Thymus (tissue), 11 donors: ENCODE measurements around the gene MED7. TPM values are rescaled to one million over a fixed set of nuclear protein-coding genes. Genes with fewer than 3 reads are reported as not detected.

ENCODE experiments used
- DNase-seq, 9 donors: peaks; one replicate each; pipeline ENCODE4 v3.0.0-alpha.2; 2013; ENCODE audit warnings: low spot score in 9 of 9, low read depth in 6 of 9, missing footprints in 1 of 9
- H3K27ac ChIP-seq, 2 donors: one replicate each; pipeline ENCODE4 v1.5.1; 2013; ENCODE audit warnings: control low read depth in 1 of 2, low read depth in 1 of 2, low read length in 1 of 2, mild to moderate bottlenecking in 1 of 2, moderate library complexity in 1 of 2
- H3K27me3 ChIP-seq, 2 donors: one replicate each; pipeline ENCODE4 v1.5.1; 2013; ENCODE audit warnings: low read length in 1 of 2; ENCODE audit not compliant: control insufficient read depth in 2 of 2, insufficient read depth in 1 of 2
- H3K36me3 ChIP-seq, 2 donors: one replicate each; pipeline ENCODE4 v1.5.1; 2013; ENCODE audit warnings: low read length in 1 of 2, mild to moderate bottlenecking in 1 of 2, moderate library complexity in 1 of 2; ENCODE audit not compliant: control insufficient read depth in 2 of 2, insufficient read depth in 2 of 2
- H3K4me1 ChIP-seq, 2 donors: one replicate each; pipeline ENCODE4 v1.5.1; 2013; ENCODE audit warnings: low read length in 2 of 2; ENCODE audit not compliant: control insufficient read depth in 2 of 2, insufficient read depth in 2 of 2
- H3K4me3 ChIP-seq, 2 donors: one replicate each; pipeline ENCODE4 v1.5.1; 2013; ENCODE audit warnings: low read length in 2 of 2, control low read depth in 1 of 2, mild to moderate bottlenecking in 1 of 2
- H3K9me3 ChIP-seq, 2 donors: one replicate each; pipeline ENCODE4 v1.5.1; 2013; ENCODE audit warnings: low read length in 1 of 2, mild to moderate bottlenecking in 1 of 2; ENCODE audit not compliant: control insufficient read depth in 2 of 2, insufficient read depth in 1 of 2
- WGBS: extraction: QIAGEN DNeasy Blood & Tissue Kit; methylation state at CpG from one replicate; pipeline ENCODE4 v1.1.7; 2013; 5-methylcytosine and 5-hydroxymethylcytosine counted together
- polyA plus RNA-seq: library from polyadenylated mRNA; stranded (reverse); fragments of 200-250 nt; gene quantifications from one replicate; pipeline ENCODE4 v1.2.3, GENCODE V29; 2013
- total RNA-seq: library from RNA; stranded (reverse); fragments of 120-200 nt; gene quantifications from one replicate; pipeline ENCODE4 v1.2.4, GENCODE V29; 2013
- donor health status: healthy.

The MED7 gene
- total and polyA plus RNA-seq, 2 donors: 17.0 to 40.2 TPM

DNA sequence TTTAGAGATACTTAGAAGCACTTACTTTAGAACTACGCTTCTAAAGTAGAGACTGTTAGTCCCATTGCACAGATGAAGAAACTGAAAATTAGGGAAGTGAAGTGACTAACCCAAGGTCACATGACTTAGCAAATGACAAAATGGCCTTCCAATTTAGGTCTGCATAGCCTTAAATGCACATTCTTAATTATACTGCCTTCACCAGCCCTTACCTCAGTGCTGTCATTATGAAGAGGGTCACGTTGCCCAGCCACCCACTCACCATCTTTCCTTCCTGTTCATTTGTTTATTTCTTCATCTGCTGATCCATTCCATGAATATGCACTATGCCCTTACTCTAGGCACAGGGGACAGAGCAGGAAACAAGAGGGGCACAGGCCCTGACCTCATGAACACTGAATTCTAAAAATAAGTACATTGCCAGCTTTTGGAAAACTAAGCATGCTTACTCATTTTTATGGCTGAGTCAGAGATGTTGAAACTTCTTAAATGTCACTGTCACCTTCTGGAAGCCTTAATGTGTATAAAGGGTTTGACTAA is 42.5 kb downstream of the MED7 start:
- H3K9me3 ChIP-seq: no peaks in the 10 kb centered on the region
- H3K36me3 ChIP-seq: no peaks in the 10 kb centered on the region
- H3K4me3 ChIP-seq: no peak overlapping the region
- H3K27me3 ChIP-seq: no peaks in the 10 kb centered on the region
- H3K4me1 ChIP-seq: no peaks in the 10 kb centered on the region
- 93% methylated on average over 2 of the region's 2 CpGs for WGBS
- no peak for DNase-seq
- H3K27ac ChIP-seq: no peak overlapping the region

DNA sequence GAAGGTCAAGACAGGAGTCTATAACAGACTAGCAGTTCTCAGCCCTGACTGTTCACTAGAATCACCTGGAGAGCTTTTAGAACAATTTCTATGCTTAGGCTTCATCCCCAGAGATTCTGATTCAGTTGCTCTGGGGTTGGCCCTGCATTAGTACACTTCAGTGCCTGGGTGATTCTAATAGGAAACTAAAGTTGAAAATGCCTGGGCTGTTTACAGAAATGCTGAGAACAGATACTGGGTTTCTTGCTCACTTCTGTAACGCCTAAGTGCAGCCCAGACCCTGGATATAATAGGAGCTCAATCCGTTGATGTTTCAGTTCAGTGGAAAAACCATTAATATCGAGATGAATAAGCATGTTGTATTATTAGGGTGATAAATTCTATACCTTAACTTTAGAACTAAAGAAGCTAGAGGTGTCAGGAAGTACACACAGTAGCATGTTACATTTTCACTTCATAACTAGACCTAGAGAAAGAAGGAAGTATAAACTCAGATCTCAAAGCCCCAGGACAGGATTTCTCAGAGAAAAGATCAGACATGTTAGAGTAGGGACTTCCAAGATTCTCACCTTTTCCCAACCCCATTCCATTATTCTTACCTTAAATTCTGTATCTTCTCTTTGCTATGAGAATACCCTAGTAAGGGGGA is 54.2 kb downstream of the MED7 start:
- no peak for DNase-seq
- H3K27me3 ChIP-seq: no peaks in the 10 kb centered on the region
- 88% methylated on average over 3 of the region's 3 CpGs for WGBS

More for the DNA sequence above, 54.2 kb downstream of the MED7 start:
- no peak overlapping the region for H3K4me3 ChIP-seq
- no peak overlapping the region for H3K27ac ChIP-seq
- H3K9me3 ChIP-seq: no peaks in the 10 kb centered on the region
- no peaks in the 10 kb centered on the region for H3K36me3 ChIP-seq
- H3K4me1 ChIP-seq: no peaks in the 10 kb centered on the region

Other genes starting within 250 kb of the MED7 start
- gene TIMD4, start 179.6 kb downstream of the MED7 start, total RNA-seq: 25.4 TPM
- gene TIMD4, start 179.6 kb downstream of the MED7 start, polyA plus RNA-seq: 14.7 TPM
- gene HAVCR1, start 83.7 kb downstream of the MED7 start, total RNA-seq: 0.14 TPM
- 0.07 TPM for gene HAVCR1, start 83.7 kb downstream of the MED7 start, polyA plus RNA-seq
- gene HAVCR2, start 33.8 kb downstream of the MED7 start, total RNA-seq: 14.5 TPM
- 21.5 TPM for gene HAVCR2, start 33.8 kb downstream of the MED7 start, polyA plus RNA-seq
- not detected for gene GARIN3, start 23.4 kb upstream of the MED7 start, total RNA-seq
- gene GARIN3, start 23.4 kb upstream of the MED7 start, polyA plus RNA-seq: not detected
- gene ITK, start 38.0 kb upstream of the MED7 start, total RNA-seq: 87.7 TPM
- gene ITK, start 38.0 kb upstream of the MED7 start, polyA plus RNA-seq: 92.8 TPM
- 98.9 TPM for gene CYFIP2, start 123.3 kb upstream of the MED7 start, total RNA-seq
- gene CYFIP2, start 123.3 kb upstream of the MED7 start, polyA plus RNA-seq: 102 TPM